HG03558 (cell line): ENCODE results near the gene POLR1A.

Source experiments
- ATAC-seq: cut with Tn5 transposase; IDR thresholded peaks from one replicate; pipeline ENCODE4 v1.9.1; 2021; ENCODE audit warnings: moderate number of reproducible peaks; ENCODE audit not compliant: unreplicated experiment; ENCODE audit errors: extremely low read depth

POLR1A gene

DNA sequence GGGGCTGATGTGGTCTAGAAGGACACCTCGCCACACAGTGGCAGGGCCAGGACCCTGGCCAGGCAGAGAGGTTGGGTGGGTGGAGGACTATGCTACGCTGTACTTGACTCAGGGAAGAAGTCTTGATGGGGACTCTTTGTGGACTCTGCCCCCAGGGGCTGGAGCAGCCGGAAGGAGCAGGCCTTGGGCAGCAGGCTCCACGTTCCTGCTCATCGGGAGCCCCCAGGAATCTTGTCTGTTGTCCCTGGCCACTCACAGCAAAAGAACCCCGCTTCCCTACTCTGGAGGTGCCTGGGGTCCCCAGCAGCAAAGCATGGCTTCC is 79.0 kb downstream of the POLR1A start:
- ATAC-seq = no peak

DNA sequence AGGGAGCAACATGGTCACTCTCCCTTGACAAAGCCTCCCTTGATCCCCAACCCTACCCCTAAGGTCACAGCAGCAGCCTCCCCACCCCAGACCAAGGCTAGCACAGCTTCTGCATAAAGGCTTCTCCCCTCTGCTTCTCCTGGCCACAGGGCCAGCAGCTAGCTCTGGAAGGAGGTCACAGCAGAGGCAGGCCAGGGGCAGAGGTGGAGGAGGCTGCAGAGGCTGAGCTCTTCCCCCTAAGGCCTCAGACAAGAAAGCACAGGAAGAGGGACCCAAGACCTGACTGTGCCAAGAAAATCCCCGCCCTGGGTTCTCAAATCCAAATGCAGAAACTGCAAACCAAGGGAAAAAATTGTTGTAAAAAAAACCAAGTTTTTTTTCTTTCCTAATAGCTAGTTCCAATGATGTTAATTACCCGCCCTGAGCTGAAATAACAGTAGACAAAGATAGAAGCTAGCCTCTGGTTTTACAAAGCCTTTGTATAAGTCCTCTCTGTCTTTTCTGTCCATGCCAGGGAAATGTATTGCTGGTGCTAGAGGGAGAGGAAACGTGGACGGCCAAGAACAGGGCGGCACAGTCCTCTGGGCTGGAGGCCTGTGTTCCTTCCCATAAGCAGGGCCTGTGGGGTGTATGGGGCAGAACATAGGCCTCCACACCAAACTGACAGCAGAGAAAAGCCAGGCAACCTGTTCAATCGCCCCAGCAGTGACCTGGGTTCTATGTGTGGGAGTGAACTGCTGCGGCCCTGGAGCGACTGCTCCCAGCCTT is 79.5 kb downstream of the POLR1A start:
- ATAC-seq = no peak

DNA sequence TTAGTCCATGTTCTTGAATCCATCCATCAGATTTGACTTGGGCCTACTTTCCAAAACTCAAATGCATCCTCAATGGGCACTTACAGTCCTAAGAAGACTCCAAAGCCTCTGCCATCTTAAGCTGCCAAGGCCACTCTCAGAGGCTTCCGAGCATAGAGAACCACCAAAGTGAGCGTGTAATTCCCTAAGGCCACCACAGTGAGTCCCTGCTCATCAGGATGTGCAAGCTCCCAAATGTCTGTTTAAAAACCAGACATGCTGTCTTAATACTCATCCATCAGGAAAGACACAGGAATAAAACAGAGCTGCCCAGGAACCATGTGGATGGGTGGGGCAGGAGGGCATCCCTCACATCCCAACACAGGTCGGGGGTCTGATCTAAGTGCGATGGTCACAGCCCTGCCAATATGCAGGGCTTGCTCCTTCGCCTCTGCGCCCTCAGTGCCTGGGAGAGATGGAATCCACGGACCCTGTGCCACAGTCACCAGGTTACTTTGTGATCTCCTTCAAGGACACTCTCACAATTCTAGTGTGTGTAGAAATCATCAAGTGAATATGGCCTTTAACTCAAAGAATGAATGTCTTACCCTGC is 80.4 kb downstream of the POLR1A start:
- no peak for ATAC-seq

DNA sequence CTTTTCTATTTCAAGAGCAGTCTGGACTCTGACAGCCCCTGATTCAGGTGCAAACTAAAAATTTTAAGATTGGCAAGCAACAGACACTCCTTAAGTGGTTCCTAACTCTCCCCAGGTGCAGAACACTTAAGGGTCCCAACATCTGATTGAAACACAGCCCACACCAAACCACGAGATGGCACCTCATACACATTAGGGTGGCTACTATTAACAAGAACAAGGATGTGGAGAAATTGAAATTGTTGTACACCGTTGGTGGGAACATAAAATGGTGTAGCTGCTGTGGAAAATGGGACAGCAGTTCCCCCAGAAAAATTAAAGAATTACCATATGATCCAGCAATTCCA is 82.3 kb downstream of the POLR1A start:
- no peak for ATAC-seq

DNA sequence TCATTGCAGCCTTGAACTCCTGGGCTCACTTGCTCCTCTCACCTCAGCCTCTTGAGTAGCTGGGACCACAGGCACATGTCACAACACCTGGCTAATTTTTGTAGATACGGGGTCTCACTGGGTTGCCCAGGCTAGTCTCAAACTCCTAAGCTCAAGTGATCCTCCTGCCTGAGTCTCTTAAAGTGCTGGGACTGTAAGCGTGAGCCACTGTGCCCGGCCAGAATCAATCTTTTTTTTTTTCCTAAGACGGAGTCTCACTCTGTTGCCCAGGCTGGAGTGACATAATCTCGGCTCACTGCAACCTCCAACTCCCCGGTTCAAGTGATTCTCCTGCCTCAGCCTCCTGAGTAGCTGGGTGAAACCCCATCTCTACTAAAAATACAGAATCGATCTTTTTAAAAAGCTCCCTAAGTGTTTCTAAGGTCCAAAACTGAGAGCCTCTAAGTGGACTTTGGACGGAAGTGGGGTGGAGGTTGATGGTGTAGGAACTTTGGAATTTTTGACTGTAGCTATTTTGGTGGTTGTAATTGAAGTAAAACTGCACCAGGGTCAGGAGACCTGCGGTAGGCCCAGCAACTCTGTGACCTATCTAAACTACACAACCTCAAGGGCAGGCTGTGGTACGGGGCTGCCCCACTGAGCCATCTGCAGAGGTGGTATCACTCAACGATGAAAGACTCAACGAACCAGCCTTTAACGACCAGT is 82.9 kb downstream of the POLR1A start:
- peak; percentile 77 for ATAC-seq

DNA sequence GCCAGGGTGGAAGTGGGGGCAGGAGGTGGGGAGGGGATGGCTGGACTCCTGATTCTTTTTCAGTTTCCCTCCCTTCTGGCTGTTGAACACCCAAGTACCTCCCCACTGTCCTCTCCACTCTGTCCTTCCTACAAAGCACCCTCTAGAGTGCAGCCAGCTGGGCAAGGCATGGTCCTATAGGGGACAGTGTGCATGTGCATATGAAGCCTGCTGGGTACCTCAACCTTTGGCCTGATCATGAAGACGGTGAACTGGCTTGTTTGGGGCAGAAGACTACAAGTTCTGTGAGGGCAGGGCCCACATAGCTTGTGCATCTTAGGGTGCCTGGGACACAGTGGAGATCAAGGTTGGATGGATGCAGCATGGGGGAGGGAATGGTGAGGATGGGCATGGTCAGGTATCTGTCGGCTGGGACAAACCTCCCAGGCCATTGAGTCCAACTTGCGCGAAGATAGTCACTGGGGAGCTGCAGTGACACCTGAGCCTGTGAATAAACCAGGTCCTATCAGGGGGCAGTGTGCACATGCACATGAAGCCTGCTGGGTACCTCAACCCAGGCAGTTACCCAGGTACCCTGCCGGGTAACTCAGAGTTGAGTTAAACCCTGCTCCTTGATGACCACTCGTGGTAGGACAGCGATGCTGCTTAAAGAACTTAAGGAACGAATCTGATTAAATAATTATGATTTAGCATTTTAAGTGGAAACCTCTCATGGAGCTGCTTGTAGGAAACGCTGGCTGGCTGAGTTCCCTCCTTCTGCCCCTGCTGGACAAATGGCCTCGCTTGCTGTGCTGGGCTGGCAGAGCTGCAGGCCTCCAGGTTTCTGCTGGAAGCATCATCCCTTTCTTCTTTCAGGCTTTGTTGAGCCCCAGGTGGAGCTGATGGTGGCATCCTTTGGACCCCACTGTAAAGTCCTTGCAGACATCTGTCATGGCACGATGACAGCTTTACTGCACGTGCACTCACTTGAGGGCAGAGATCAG is 84.0 kb downstream of the POLR1A start:
- no peak for ATAC-seq

DNA sequence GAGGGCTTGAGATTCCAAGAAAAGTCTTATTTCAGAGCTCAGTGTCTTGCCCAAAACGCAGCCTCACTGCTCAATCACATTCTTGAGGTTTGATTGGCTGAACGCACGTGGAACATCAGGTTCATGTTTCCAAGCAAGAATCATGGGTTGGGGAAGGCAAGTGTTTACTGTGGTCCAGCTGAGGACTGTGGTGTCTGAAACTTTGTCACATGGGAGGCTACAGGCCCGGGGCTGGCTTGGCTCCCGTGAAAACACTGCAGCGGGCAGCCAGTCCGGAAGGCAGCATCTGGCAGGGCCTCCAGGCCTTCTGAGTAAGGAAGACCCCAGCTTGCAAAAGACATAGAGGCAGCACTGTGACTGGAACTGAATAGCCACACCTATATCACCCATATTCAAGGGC is 84.7 kb downstream of the POLR1A start:
- ATAC-seq = no peak

DNA sequence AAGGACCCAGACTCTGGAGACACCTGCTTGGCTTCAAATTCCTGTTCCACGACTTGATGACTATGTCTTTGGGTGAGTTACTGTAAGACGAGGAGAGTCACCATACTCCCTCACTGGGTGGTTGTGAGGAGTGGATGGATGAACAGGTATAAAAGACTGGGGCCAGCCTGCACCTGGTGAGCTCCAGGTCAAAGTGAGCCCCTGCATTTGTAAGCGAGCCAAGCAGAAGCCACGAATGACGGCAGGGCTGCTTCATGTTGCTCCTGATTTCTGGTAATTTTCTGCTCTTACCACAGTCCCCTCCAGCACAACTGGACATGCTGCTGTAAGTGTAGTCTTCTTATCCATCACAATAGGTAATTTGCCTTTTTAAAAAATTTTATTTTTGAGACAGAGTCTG is 86.6 kb downstream of the POLR1A start:
- ATAC-seq = no peak

DNA sequence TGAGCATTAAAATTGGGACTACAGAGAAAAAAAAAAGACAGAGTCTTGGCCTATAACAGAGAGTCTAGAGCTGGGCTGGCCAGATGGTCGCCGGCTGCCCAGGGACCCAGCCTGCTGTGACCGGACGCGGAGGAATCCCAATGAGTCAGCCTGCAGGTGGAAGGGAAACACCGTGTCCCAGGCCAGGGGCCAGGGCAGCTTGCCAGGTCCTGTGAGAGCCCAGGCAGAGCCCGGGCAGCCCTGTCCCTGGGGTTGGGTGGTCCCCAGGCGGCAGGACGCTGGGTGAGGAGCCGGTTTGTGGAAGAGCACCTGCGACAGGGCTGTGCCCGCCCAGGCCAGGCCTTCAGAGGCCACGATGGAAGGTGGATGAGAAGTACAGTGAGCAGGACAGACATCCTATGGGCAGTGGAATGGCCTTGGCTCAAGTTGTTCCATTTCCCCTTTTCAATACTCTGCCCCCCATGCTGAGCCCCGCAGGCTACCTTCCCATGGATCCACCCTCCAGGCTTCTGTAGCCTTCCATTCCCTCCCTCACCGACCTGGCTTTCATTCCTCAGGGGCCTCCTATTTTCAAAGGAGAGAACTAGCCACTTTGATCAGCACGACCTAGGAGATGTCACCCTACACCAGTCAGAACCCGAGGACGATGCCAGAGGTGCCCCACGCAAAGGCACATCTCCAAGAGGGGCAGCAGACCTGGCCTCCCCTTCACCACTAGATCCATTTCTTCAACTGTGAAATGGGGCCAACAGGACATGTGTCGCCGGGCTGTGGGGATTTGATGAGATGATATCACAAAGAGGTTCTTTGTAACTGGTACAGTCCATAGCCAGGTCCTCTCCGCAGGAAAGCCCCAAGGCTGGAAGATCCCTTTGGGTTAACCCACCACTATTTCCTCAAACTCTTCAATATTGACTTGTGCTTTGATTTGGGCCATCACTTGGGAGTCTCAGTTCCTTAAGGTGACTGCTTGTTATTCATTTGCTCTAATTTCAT is 87.5 kb downstream of the POLR1A start:
- no peak for ATAC-seq

DNA sequence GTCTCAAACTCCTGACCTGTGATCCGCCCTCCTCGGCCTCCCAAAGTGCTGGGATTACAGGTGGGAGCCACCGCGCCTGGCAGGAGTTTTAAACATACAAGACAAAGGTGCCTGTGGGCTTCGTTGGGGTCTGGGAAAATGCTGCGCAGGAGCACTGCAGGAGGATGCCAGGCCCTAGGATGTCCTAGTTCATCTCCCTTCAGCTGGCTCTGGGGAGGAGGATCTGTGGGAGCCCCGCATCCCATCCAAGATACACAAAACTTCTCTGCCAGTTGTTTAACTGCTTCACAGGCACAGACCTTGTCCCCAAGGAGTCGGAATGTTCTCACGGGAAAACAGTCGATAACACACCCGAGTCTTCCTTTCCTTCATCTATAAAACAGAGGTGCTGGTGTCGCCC is 89.1 kb downstream of the POLR1A start:
- no peak for ATAC-seq

DNA sequence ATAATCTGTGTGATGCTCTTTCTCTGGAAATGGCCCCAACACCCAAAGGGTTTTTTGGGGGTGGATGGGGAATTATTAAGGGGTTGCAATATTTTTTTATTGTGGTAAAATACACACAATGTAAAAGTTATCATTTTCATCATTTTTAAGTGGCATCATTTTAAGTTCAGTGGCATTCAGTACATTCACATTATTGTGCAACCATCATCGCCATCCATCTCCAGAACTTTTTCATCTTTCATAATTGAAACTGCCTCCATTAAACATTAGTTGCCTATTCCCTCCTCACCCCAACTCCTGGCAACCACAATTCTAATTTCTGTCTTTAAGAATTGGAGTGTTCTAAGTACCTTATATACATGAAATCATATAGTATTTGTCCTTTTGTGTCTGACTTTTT is 90.0 kb downstream of the POLR1A start:
- no peak for ATAC-seq

DNA sequence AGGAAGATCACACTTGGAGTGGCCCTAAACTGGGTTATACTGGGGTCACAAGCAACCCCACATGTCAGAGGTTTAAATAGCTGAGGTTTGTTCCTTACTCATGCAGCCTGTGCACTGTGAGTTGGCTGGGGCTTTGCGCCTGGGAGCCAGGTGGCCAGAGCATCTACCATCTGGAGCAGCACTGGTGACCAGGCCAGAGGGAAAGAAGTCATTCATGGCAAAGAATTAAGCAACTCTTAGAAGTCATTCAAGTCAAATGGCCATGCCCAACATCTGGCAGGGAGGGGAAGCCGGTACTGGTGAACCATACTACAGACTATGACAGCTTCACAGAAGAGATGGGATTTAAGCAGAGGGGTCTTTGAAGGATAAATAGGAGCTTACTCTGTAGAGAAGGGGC is 90.7 kb downstream of the POLR1A start:
- no peak for ATAC-seq

DNA sequence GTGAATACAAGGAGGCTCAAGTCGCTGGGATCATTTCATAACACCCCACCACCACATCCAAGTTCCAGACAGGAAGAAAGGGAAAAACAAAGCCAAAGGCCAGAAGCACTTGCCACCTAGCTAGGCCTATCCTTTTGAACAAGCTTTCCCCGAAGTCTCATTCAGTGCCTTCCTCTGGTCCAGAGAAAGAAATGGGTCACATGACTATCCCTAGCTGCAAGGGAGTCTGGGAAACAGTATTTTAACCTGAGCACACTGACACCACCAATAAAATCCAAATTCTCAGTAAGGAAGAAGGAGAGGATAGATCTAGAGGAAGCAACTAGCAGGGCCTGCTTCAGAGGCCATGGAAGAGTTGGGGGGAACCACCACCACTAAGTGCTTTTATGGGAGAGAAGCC is 91.2 kb downstream of the POLR1A start:
- no peak for ATAC-seq

DNA sequence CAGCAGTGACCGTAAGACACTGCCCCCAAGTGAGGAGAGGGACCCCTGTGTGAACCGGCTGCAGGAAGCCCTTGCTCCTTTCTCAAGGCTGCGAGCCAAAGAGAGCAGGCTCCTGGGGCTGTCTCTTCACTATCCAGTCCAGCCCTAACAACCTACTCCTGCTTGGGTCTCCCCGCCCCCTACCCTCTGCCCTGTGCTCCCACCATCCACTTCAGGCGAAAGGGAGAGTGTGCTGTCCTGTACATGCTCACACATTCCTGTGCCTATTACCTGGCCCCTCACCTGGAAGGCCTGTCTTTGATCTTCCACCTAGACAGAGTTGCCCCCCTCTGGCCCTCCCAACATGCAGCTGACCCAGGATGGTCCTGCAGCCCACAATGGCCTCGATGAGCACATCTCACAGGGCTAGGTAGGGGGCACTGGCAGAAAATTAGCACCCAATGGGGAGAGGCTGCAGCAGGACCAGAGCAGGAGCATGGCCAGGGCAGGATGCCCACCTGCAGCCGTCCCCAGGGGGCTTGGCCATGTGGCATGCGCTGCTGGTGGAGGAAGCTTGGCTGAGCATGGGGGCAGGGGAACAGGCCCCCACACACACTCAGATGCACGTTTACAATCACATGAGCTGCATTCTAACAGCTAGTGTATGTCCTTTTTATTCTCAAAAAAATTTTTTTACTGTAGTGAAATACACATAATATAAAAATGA is 93.5 kb downstream of the POLR1A start:
- no peak for ATAC-seq

DNA sequence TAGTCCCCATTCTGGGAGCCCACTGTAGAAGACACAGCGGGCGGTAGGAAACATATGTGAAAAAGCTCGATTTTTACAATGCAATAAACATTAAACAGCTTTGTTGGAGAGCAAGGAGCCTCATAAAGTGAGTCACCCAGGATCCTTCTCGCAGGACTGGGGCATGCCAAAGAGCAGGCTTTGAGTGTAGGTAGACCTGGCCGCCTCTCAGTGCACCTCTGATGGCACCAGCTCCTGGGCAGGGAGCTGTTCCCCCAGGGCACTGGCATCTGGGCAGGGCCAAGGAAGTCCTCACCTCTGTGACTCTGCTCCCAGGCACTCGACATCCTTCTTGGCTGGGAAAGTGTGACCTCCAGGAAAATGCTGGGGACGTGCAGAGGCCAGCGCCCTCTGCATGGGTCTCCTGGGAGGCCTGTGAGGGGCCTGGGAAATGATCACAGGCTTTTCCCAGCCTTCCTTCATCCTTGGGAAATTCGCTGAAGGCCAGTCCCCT is 94.2 kb downstream of the POLR1A start:
- ATAC-seq = no peak

DNA sequence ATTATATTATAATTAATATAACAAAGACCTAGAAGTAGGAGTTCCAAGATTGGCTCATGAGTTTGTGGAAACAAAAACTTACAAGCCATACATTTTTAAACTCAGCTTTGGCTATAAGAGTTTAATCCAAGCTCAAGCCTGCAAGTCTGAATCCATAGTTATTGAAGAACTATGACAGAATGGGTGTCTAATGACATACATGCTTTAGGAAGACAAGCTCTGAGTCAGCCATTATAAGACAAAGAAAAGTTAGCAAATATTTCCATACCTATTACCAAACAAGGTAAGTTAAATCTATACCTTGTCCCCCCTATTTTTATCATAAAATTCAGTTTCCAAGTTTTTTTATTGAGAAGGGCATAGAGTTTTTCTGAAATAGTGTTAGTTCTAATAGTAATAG is 95.6 kb downstream of the POLR1A start:
- no peak for ATAC-seq

DNA sequence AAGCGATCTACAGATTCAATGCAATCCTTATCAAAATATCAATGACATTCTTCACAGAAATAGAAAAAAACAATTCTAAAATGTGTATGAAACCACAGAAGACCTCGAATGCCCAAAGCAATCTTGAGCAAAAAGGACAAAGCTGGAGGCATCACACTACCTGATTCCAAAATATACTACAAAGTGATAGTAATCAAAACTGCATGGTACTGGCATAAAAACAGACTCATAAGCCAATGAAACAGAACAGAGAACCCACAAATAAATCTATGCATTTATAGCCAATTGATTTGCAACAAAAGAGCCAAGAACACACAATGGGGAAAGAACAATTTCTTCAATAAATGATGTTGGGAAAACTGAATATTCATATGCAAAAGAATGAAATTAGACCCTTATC is 99.2 kb downstream of the POLR1A start:
- no peak for ATAC-seq

DNA sequence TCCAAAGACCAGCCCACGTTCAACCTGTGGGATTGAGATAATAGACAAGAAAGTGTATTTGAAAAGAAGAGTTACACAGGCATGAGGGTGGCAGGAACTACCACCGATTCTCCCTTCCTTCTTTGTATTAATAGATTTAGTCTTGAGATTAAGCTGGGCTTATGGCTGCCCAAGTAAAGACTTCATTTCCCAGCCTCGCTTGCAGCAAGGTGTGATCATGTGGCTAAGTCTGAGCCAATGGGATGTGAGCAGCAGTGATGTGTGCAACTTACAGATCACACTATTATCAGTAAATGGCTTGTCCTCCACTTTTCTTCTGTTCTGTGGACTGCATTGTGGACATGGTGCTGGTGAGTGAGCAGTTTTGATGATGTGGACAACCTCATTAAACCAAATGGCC is 101.7 kb downstream of the POLR1A start:
- no peak for ATAC-seq

DNA sequence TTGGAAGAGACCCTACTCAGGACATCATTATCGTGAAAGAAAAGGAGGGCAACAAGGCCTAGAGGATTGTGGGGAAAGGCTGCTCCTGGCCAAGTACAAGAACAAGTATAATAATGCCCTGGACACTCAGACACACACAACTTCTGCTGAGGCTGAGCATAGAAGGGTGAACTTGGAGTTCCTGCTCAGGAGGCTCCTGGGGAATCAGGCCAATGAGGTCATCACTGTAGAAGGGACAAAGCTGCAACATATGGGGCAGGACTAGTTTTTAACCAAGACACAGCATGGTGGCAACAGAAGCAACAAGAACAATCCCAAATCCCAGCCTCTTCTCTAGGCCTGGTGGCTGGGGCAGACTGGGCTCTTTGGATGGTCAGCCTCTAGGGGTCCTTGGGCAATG is 102.6 kb downstream of the POLR1A start:
- no peak for ATAC-seq
